Left colon (tissue), 2 donors: ENCODE measurements around the gene PRSS36. TPM values are rescaled to one million over a fixed set of nuclear protein-coding genes. Genes with fewer than 3 reads are reported as not detected.
A peak's percentile ranks its signal among the peaks of the same experiment; 100 is the strongest.
"Not testable (repeated sequence)": the region's sequence is repeated elsewhere in the genome, so short reads cannot be mapped to it uniquely, and the experiment has no call there.

Experiments used
- ATAC-seq: fragments of 200-7000 bp; cut with Tn5 transposase; one replicate; pipeline ENCODE4 v1.9.1; 2020; ENCODE audit warnings: mild to moderate bottlenecking, moderate library complexity
- DNase-seq, 2 donors: peaks; one replicate each; pipeline ENCODE4 v3.0.0-alpha.2; 2020
- intact Hi-C, 2 donors: fragments of 100-400 bp; cut with DNase I in 1 of 2; cut with micrococcal nuclease in 1 of 2; formaldehyde crosslinking; loops; one replicate each; pipeline versions ENCODE4 v1.11.2 to v1.14.0; 2022; cut with DNase I, micrococcal nuclease
- long read RNA-seq: library from polyadenylated mRNA; unstranded; transcript quantifications from one replicate; pipeline ENCODE4 v2.0.0, GENCODE V29; 2021
- total RNA-seq, 2 donors: library from RNA; stranded (reverse); fragmentation: NEBNext Ultra II Directional; extraction: Animal tissue kit (Norgen Biotek cat#: 25700); gene quantifications; one replicate each; pipeline ENCODE4 v1.2.1, GENCODE V29; 2021
- donor health status: DM: no; HTN: no; CAD: no.
- donor health status: DM: yes; HTN: yes; CAD: no.

PRSS36 gene
- total RNA-seq: 1 to 10 TPM; 8.1 to 9.7 TPM
- long read RNA-seq, partial matches to known transcripts: 6 of 13 reads
- long read RNA-seq, other reads (novel, unspliced or antisense): 7 of 13 reads

GRCh38 chr16:31149894-31150890 is at the start of gene PRSS36:
Gene PRSS36 (minus strand): TSS chr16:31150066. CDS start chr16:31150035, 31 bp downstream.
- intact Hi-C loops: loop anchor here in 1 of 2 donors (10.0 kb wide), 1 partner anchor 165 kb away; the partner anchor contains the start of gene HSD3B7
- peak in 1 of 2 donors; percentile 15 for DNase-seq
- peak; percentile 9 for ATAC-seq

GRCh38 chr16:31199430-31200041 is 49.7 kb upstream of the PRSS36 start:
- ATAC-seq (no peak), DNase-seq (no peak)
- intact Hi-C loops: no loop called here

GRCh38 chr16:31198207-31198882 is 48.5 kb upstream of the PRSS36 start:
- DNase-seq: no peak
- no peak for ATAC-seq
- intact Hi-C loops: no loop called here

GRCh38 chr16:31196324-31197088 is 46.6 kb upstream of the PRSS36 start:
- DNase-seq: no peak
- intact Hi-C loops: no loop called here
- no peak for ATAC-seq

DNA sequence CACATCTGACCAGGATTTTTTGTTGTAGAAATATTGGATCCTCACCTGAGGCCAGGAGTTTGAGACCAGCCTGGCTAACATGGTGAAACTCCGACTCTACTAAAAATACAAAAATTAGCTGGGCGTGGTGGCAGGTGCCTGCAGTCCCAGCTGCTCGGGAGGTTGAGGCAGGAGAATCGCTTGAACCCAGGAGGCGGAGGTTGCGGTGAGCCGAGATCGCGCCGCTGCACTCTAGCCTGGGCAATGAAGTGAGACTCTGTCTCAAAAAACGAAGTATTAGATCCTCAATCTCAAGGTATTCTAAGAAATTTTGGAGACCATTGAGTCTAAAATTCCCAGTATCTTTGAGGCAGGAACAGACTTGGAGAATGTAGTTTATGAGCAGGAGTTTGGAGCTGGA is 46.0 kb upstream of the PRSS36 start:
- intact Hi-C loops, DNase-seq: not testable (repeated sequence)

DNA sequence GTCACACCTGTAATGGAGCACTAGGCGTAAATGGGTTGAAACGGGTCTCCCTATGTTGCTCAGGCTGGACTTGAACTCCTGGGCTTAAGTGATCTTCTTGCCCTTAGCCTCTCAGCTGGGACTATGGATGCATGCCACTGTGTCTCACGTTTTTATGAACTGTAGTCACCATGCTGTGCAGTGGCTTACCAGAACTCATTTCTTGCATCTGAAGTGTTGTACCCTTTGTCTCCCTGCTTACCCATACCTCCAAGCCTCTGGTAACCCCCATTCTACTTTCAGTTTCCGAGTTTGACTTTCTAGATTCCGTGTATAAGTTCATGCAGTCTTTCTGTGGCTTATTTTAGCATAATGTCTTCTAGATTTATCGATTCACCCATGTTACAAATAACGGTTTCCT is 45.0 kb upstream of the PRSS36 start:
- no peak for ATAC-seq

More for the DNA sequence above, 46.0 kb upstream of the PRSS36 start:
- ATAC-seq: not testable (repeated sequence)

GRCh38 chr16:31193874-31194273 is 44.0 kb upstream of the PRSS36 start:
- no peak for ATAC-seq
- DNase-seq: no peak
- intact Hi-C loops: no loop called here

More for the DNA sequence above, 45.0 kb upstream of the PRSS36 start:
- no peak for DNase-seq
- intact Hi-C loops: no loop called here

- intact Hi-C loops: no loop called here
- DNase-seq (no peak), ATAC-seq (no peak)
Observed at GRCh38 chr16:31192856-31193642, 43.2 kb upstream of the PRSS36 start.

DNA sequence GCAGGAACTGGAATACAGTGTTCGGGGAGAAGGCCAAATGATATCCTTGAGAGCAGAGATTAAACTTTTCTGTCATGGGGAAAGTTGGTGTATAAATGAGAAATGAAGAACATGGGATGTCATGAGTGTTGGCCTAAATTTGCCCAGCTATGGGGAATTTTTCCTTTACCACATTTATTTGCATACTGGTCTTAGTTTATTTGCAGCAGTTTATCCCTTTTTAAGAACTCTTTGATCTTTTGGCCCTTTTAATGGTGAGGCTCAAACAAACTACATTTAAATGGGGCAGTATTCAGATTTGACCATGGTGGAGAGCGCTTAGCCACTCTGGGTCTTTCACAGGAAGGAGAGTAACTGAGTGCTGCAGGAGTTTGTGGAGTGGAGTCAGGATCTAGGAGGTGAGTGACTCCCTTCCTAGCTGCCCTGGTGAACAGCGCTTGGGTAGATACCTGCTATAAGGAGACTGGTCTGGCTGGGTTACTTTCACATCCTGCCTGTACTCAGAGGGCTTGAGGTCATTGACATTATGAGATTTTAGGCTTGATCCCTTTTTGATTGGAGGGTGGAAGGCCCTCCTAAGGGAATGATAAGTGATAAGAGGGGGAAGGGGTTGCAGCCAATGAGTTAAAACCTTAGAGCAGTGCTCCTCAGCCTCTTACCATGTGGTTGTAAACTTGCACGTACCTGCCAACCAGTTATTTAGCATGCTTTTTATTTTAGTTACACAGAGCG is 42.0 kb upstream of the PRSS36 start:
- DNase-seq: no peak
- intact Hi-C loops: no loop called here
- ATAC-seq: no peak

- intact Hi-C loops: no loop called here
- ATAC-seq (no peak), DNase-seq (no peak)
Observed at GRCh38 chr16:31190818-31191444, 41.1 kb upstream of the PRSS36 start.

DNA sequence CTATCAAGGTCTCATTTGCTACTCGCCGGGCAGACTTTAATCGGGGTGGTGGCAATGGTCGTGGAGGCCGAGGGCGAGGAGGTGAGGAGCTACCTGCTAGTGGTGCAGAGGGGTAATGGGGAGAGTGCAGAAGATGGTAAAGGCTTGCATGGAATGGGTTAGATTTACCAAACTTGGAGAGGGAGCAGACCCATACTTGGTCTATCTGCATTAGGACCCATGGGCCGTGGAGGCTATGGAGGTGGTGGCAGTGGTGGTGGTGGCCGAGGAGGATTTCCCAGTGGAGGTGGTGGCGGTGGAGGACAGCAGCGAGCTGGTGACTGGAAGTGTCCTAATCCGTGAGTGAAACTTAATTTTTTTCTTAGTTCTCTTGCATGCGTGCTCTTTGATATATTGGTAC is 40.2 kb upstream of the PRSS36 start:
- DNase-seq (no peak), ATAC-seq (no peak)
- intact Hi-C loops: no loop called here

GRCh38 chr16:31189412-31189778 is 39.5 kb upstream of the PRSS36 start:
- no peak for DNase-seq
- intact Hi-C loops: no loop called here
- no peak for ATAC-seq

GRCh38 chr16:31188450-31189411 is 38.9 kb upstream of the PRSS36 start:
- intact Hi-C loops: no loop called here
- DNase-seq (no peak), ATAC-seq (no peak)

DNA sequence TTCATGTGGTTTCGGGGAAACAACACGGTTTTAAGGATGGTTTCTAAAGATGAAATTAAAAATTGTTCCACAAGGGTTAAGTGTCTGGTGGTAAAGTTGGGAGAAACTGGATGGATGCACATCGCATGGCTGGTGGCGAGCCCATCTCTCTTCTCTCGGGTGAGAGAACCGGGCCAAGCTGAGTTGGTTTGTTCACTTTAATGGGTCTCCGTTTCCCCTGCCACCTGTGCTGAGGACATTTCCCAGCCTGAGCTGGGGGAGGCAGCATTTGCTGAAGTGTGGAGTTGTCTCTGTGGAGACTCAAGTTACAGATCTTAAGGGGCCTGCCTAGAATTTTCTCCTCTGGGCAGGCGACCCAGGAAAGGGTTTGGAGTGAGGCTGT is 37.9 kb upstream of the PRSS36 start:
- intact Hi-C loops: no loop called here
- no peak for DNase-seq
- ATAC-seq: no peak

DNA sequence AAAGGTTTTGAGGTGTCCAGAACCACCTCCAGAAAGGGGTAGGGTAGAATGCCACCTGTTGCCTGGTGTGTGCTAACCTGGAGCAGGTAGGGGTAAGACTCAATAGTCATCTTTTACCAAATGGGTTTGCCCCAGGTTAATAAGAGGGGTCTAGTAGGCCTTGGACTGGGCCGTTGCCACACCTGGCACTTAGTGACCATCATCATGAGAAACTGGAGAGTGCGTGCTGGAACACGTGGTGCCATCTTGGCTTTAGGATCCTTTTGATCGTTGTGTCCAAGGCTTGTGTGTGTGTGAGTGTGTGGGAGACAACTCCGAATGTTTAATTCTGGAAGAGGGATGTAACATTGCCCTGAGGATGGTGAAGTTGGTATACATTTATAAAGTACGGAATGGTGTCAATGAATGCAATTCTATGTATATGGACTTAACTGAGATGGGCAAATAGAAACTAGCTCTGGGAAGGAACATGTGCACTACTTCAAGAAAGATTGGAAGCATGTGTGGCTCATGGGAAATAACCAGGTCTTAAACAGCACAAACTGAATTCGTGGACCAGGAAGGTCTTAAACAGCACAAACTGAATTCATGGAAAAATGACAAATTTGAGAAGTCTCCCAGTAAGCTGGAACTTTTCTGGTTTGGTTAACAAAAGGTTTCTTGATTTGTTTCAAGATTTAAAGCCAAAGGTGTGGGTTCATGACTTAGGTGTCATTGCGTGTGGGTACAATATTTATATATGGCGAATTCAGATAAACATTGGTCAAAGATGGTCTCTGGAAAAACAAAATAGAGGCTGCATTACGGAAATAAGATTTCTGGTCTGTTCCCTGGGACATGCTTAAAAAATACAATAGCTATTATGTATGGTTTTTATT is 37.3 kb upstream of the PRSS36 start:
- intact Hi-C loops: no loop called here
- ATAC-seq: no peak
- DNase-seq: no peak
